ENCODE data around the gene CYP2A6.
"Not testable (repeated sequence)": the region's sequence is repeated elsewhere in the genome, so short reads cannot be mapped to it uniquely, and the experiment has no call there.

GRCh38 chr19:40826699-40827385 lies 23.4 kb downstream of the CYP2A6 start:
- not testable (repeated sequence) for TF ChIP-seq CTCF (IDR thresholded peaks at IDR 0.05; ENCODE audit: low read depth, low read length, missing input control); GABPA (IDR thresholded peaks at IDR 0.05 in 1 of 2, conservative IDR thresholded peaks at IDR 0.05 in 1 of 2); REST (IDR thresholded peaks at IDR 0.05); RAD21 (IDR thresholded peaks at IDR 0.05); TAF1 (conservative IDR thresholded peaks at IDR 0.05); FOXA2 (IDR thresholded peaks at IDR 0.05); JUND (IDR thresholded peaks at IDR 0.05); MAX (IDR thresholded peaks at IDR 0.05); RXRA (IDR thresholded peaks at IDR 0.05)
